ENCODE data around the gene PEX12.

GRCh38 chr17:35553310-35553709, 25.1 kb downstream of the PEX12 start:
- no peak for TF ChIP-seq CTCF (IDR thresholded peaks at IDR 0.05; ENCODE audit: low read length)
- TF ChIP-seq EZH2 (optimal IDR thresholded peaks at IDR 0.05; ENCODE audit: low read depth, low read length), result no peak
